Hepatocyte (in vitro differentiated cells): ENCODE results near the gene RNASE7. TPM values are rescaled to one million over a fixed set of nuclear protein-coding genes. Genes with fewer than 3 reads are reported as not detected.

Source experiments
- DNase-seq: peaks from one replicate; pipeline ENCODE4 v3.0.0-alpha.2; 2016; ENCODE audit warnings: low spot score
- H2AFZ ChIP-seq: fragments of 200-600 bp; sonication (generic); 2 replicates; pipeline ENCODE4 v1.6.0; 2016; ENCODE audit warnings: antibody characterized with exemption, mild to moderate bottlenecking
- H3K27ac ChIP-seq: fragments of 200-600 bp; sonication (generic); 2 replicates; pipeline ENCODE4 v1.5.1; 2016; ENCODE audit warnings: mild to moderate bottlenecking
- H3K27me3 ChIP-seq: fragments of 200-600 bp; sonication (generic); 2 replicates; pipeline ENCODE4 v1.6.1; 2016
- H3K36me3 ChIP-seq: fragments of 200-600 bp; sonication (generic); replicated peaks from 2 replicates; pipeline ENCODE4 v1.5.1; 2016; ENCODE audit warnings: low read depth; ENCODE audit not compliant: insufficient read depth
- H3K4me1 ChIP-seq: fragments of 200-600 bp; sonication (generic); 2 replicates; pipeline ENCODE4 v1.5.1; 2016; ENCODE audit warnings: mild to moderate bottlenecking, moderate library complexity; ENCODE audit not compliant: insufficient read depth
- H3K4me2 ChIP-seq: fragments of 200-600 bp; sonication (generic); 2 replicates; pipeline ENCODE4 v1.6.0; 2016
- H3K4me3 ChIP-seq: fragments of 200-600 bp; sonication (generic); 2 replicates; pipeline ENCODE4 v1.5.1; 2016; ENCODE audit warnings: mild to moderate bottlenecking
- H3K79me2 ChIP-seq: fragments of 200-600 bp; sonication (generic); 2 replicates; pipeline ENCODE4 v1.6.0; 2017; ENCODE audit warnings: mild to moderate bottlenecking
- H3K9me2 ChIP-seq: fragments of 200-600 bp; sonication (generic); replicated peaks from 2 replicates; pipeline ENCODE4 v1.6.0; 2017; ENCODE audit warnings: mild to moderate bottlenecking; ENCODE audit not compliant: insufficient read depth
- H3K9me3 ChIP-seq: fragments of 200-600 bp; sonication (generic); 2 replicates; pipeline ENCODE4 v1.5.1; 2016; ENCODE audit warnings: low read depth, mild to moderate bottlenecking
- H4K20me1 ChIP-seq: fragments of 200-600 bp; sonication (generic); 2 replicates; pipeline ENCODE4 v1.6.0; 2016; ENCODE audit warnings: mild to moderate bottlenecking; ENCODE audit not compliant: insufficient read depth, poor library complexity, severe bottlenecking
- EZH2 ChIP-seq: fragments of 200-600 bp; sonication (generic); IDR thresholded peaks from 2 replicates; pipeline ENCODE4 v1.6.1; 2016; ENCODE audit warnings: antibody characterized with exemption, mild to moderate bottlenecking, borderline replicate concordance
- EZH2phosphoT487 ChIP-seq: fragments of 200-600 bp; sonication (generic); IDR thresholded peaks from one replicate; pipeline ENCODE4 v1.6.1; 2018; ENCODE audit warnings: antibody characterized with exemption, mild to moderate bottlenecking, low read depth, moderate library complexity; ENCODE audit not compliant: unreplicated experiment, severe bottlenecking
- WGBS: methylation state at CpG from one replicate; pipeline ENCODE4 v1.1.6; 2016; ENCODE audit warnings: low lambda C conversion rate; ENCODE audit errors: missing lambda C conversion rate; 5-methylcytosine and 5-hydroxymethylcytosine counted together
- microRNA-seq: library from miRNA; unstranded; fragments of <30 nt; microRNA quantifications from one replicate; pipeline ENCODE4, GENCODE V29; 2017
- polyA plus RNA-seq: library from polyadenylated mRNA; unstranded; fragments of >200 nt; fragmentation: Nextera tagmentation; extraction: Ambion mirVana; gene quantifications from 2 replicates; pipeline ENCODE4 v1.2.1, GENCODE V29; 2016
- total RNA-seq: library from RNA; depleted of rRNA; stranded (reverse); fragments of >200 nt; gene quantifications from 2 replicates; pipeline ENCODE4 v1.2.3, GENCODE V29; 2014
- TF ChIP-seq, protein P1 (sequence below): fragments of 200-600 bp; sonication (generic); IDR thresholded peaks from 2 replicates; pipeline ENCODE4 v1.5.1; 2016; ENCODE audit warnings: antibody characterized with exemption, mild to moderate bottlenecking; ENCODE audit not compliant: poor library complexity

Gene RNASE7
- total and polyA plus RNA-seq, 2 experiments from 2014 or later = not detected

GRCh38 chr14:21093018-21093417, 50.9 kb downstream of the RNASE7 start:
- TF ChIP-seq, protein P1, sequence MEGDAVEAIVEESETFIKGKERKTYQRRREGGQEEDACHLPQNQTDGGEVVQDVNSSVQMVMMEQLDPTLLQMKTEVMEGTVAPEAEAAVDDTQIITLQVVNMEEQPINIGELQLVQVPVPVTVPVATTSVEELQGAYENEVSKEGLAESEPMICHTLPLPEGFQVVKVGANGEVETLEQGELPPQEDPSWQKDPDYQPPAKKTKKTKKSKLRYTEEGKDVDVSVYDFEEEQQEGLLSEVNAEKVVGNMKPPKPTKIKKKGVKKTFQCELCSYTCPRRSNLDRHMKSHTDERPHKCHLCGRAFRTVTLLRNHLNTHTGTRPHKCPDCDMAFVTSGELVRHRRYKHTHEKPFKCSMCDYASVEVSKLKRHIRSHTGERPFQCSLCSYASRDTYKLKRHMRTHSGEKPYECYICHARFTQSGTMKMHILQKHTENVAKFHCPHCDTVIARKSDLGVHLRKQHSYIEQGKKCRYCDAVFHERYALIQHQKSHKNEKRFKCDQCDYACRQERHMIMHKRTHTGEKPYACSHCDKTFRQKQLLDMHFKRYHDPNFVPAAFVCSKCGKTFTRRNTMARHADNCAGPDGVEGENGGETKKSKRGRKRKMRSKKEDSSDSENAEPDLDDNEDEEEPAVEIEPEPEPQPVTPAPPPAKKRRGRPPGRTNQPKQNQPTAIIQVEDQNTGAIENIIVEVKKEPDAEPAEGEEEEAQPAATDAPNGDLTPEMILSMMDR = no peak
- TF ChIP-seq EZH2phosphoT487 (no peak), EZH2 (no peak)
- Histone ChIP-seq H3K27ac (no peak overlapping the region), H2AFZ (no peak overlapping the region), H3K4me2 (no peak overlapping the region), H3K36me3 (no peaks in the 10 kb centered on the region), H3K4me3 (no peak overlapping the region), H3K79me2 (peaks cover 41% of the 10 kb centered on the region), H3K9me2 (no peaks in the 10 kb centered on the region), H3K4me1 (peaks cover 18% of the 10 kb centered on the region), H3K9me3 (no peaks in the 10 kb centered on the region), H4K20me1 (peaks cover 11% of the 10 kb centered on the region), H3K27me3 (no peaks in the 10 kb centered on the region)
- WGBS = 89% methylated on average over 32 of the region's 36 CpGs
- no peak for DNase-seq

Small RNA genes within 50 kb of the gene (microRNA-seq; reads per million reads assigned to microRNA genes)
- gene MIR6717 = 1.3 reads per million

Other genes with a start within 250 kb of the RNASE7 start
- 61.0 and 84.5 TPM in 2 replicates for gene RNASE1, start 239.5 kb upstream of the RNASE7 start, total RNA-seq
- 108 and 135 TPM in 2 replicates for gene RNASE1, start 239.5 kb upstream of the RNASE7 start, polyA plus RNA-seq
- 1.4 TPM in 1 of 2 replicates, not detected in the other for gene RNASE3, start 151.0 kb upstream of the RNASE7 start, total RNA-seq
- 0.50 and 0.52 TPM in 2 replicates for gene RNASE3, start 151.0 kb upstream of the RNASE7 start, polyA plus RNA-seq
- 0.92 and 1.6 TPM in 2 replicates for gene RNASE2, start 86.9 kb upstream of the RNASE7 start, total RNA-seq
- gene RNASE2, start 86.9 kb upstream of the RNASE7 start, polyA plus RNA-seq = 5.6 and 8.9 TPM in 2 replicates
- gene METTL17, start 52.4 kb upstream of the RNASE7 start, total RNA-seq = 79.8 and 80.9 TPM in 2 replicates
- gene METTL17, start 52.4 kb upstream of the RNASE7 start, polyA plus RNA-seq = 65.9 and 70.3 TPM in 2 replicates
- gene SLC39A2, start 43.1 kb upstream of the RNASE7 start, total RNA-seq = 3.3 and 4.2 TPM in 2 replicates
- 6.2 and 9.2 TPM in 2 replicates for gene SLC39A2, start 43.1 kb upstream of the RNASE7 start, polyA plus RNA-seq
- gene NDRG2, start 17.3 kb upstream of the RNASE7 start, total RNA-seq = 92.0 and 114 TPM in 2 replicates
- gene NDRG2, start 17.3 kb upstream of the RNASE7 start, polyA plus RNA-seq = 108 and 112 TPM in 2 replicates
- gene TPPP2, start 12.1 kb upstream of the RNASE7 start, total RNA-seq = not detected in 2 replicates
- gene TPPP2, start 12.1 kb upstream of the RNASE7 start, polyA plus RNA-seq = not detected in 2 replicates
- gene RNASE13, start 7.6 kb upstream of the RNASE7 start, total RNA-seq = not detected in 2 replicates
- gene RNASE13, start 7.6 kb upstream of the RNASE7 start, polyA plus RNA-seq = not detected in 2 replicates
- not detected in 2 replicates for gene RNASE8, start 15.5 kb downstream of the RNASE7 start, total RNA-seq
- not detected in 2 replicates for gene RNASE8, start 15.5 kb downstream of the RNASE7 start, polyA plus RNA-seq
- 36.0 and 53.7 TPM in 2 replicates for gene ARHGEF40, start 27.9 kb downstream of the RNASE7 start, total RNA-seq
- gene ARHGEF40, start 27.9 kb downstream of the RNASE7 start, polyA plus RNA-seq = 36.7 and 38.1 TPM in 2 replicates
- gene ZNF219, start 56.3 kb downstream of the RNASE7 start, total RNA-seq = 29.5 and 52.8 TPM in 2 replicates
- gene ZNF219, start 56.3 kb downstream of the RNASE7 start, polyA plus RNA-seq = 24.4 and 25.1 TPM in 2 replicates
- 1.9 and 4.9 TPM in 2 replicates for gene TMEM253, start 58.7 kb downstream of the RNASE7 start, total RNA-seq
- gene TMEM253, start 58.7 kb downstream of the RNASE7 start, polyA plus RNA-seq = 5.4 and 7.8 TPM in 2 replicates
- not detected in 2 replicates for gene OR5AU1, start 113.7 kb downstream of the RNASE7 start, total RNA-seq
- gene OR5AU1, start 113.7 kb downstream of the RNASE7 start, polyA plus RNA-seq = not detected in 2 replicates
- 740 and 800 TPM in 2 replicates for gene HNRNPC, start 227.1 kb downstream of the RNASE7 start, total RNA-seq
- gene HNRNPC, start 227.1 kb downstream of the RNASE7 start, polyA plus RNA-seq = 513 and 521 TPM in 2 replicates
- 0.07 TPM in 1 of 2 replicates, not detected in the other for gene RPGRIP1, start 237.7 kb downstream of the RNASE7 start, total RNA-seq
- not detected in 2 replicates for gene RPGRIP1, start 237.7 kb downstream of the RNASE7 start, polyA plus RNA-seq